ENCODE data around the gene TNFAIP8L3.
"Not testable (repeated sequence)": the region's sequence is repeated elsewhere in the genome, so short reads cannot be mapped to it uniquely, and the experiment has no call there.

The TNFAIP8L3 gene

GRCh38 chr15:51038162-51038973, 56.3 kb downstream of the TNFAIP8L3 start:
- WGBS, 2 experiments (ENCODE audit: insufficient coverage in 2 of 2), result 88 to 92% methylated on average over 6 of the region's 7 CpGs
- H3K9me3 ChIP-seq (ENCODE audit: control insufficient read depth, low read length), result no peaks in the 10 kb centered on the region
- H3K4me1 ChIP-seq (ENCODE audit: control insufficient read depth, insufficient read depth, low read length, poor library complexity, severe bottlenecking), result no peaks in the 10 kb centered on the region
- H3K27ac ChIP-seq (ENCODE audit: low read depth, low read length, severe bottlenecking), result no peak overlapping the region
- no peaks in the 10 kb centered on the region for H3K36me3 ChIP-seq (ENCODE audit: control insufficient read depth, insufficient read depth, low read length)
- no peak overlapping the region for H3K4me3 ChIP-seq (ENCODE audit: extremely low read depth, insufficient read depth, low read length, poor library complexity, severe bottlenecking)

GRCh38 chr15:51037474-51037873, 57.2 kb downstream of the TNFAIP8L3 start:
- WGBS, 2 experiments (ENCODE audit: insufficient coverage in 2 of 2), result 91% methylated on average over 8 of the region's 13 CpGs; no CpG with 5 or more reads in 1 of the 2 experiments
- not testable (repeated sequence) for H3K36me3 ChIP-seq (ENCODE audit: control insufficient read depth, insufficient read depth, low read length); H3K9me3 ChIP-seq (ENCODE audit: control insufficient read depth, low read length); H3K4me1 ChIP-seq (ENCODE audit: control insufficient read depth, insufficient read depth, low read length, poor library complexity, severe bottlenecking); H3K4me3 ChIP-seq (ENCODE audit: extremely low read depth, insufficient read depth, low read length, poor library complexity, severe bottlenecking); H3K27ac ChIP-seq (ENCODE audit: low read depth, low read length, severe bottlenecking)

GRCh38 chr15:51030649-51031316, 63.9 kb downstream of the TNFAIP8L3 start:
- WGBS, 2 experiments (ENCODE audit: insufficient coverage in 2 of 2), result 85 to 97% methylated on average over 5 to 6 of the region's 6 CpGs
- H3K4me1 ChIP-seq (ENCODE audit: control insufficient read depth, insufficient read depth, low read length, poor library complexity, severe bottlenecking), result no peaks in the 10 kb centered on the region
- no peak overlapping the region for H3K4me3 ChIP-seq (ENCODE audit: extremely low read depth, insufficient read depth, low read length, poor library complexity, severe bottlenecking)
- H3K36me3 ChIP-seq (ENCODE audit: control insufficient read depth, insufficient read depth, low read length), result no peaks in the 10 kb centered on the region
- no peak overlapping the region for H3K27ac ChIP-seq (ENCODE audit: low read depth, low read length, severe bottlenecking)
- H3K9me3 ChIP-seq (ENCODE audit: control insufficient read depth, low read length), result no peaks in the 10 kb centered on the region

DNA sequence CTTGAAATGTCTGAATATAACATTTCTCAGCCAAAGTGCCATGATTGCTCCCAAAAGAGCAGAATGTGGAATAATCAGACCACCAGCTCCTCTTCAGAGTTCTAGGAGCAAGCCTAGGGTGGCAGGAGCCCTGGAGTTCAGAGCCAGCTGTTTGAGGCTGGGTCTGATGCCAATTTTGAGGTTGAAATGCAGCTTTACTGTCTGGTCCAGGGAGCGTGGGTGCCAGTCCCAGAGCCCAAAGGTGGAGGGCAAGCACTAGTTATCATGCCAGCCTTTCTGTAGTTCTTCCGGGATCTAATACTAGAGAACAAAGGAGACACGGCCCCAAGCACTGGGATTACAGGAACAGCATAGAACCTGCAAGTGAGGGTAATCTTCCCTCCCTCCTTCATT, 69.3 kb downstream of the TNFAIP8L3 start:
- WGBS, 2 experiments (ENCODE audit: insufficient coverage in 2 of 2), result 80 to 88% methylated on average over 2 to 3 of the region's 3 CpGs
- Histone ChIP-seq H3K4me1 (ENCODE audit: control insufficient read depth, insufficient read depth, low read length, poor library complexity, severe bottlenecking) (no peaks in the 10 kb centered on the region), H3K36me3 (ENCODE audit: control insufficient read depth, insufficient read depth, low read length) (no peaks in the 10 kb centered on the region), H3K9me3 (ENCODE audit: control insufficient read depth, low read length) (no peaks in the 10 kb centered on the region), H3K4me3 (ENCODE audit: extremely low read depth, insufficient read depth, low read length, poor library complexity, severe bottlenecking) (no peak overlapping the region), H3K27ac (ENCODE audit: low read depth, low read length, severe bottlenecking) (no peak overlapping the region)

- Histone ChIP-seq H3K4me3 (ENCODE audit: extremely low read depth, insufficient read depth, low read length, poor library complexity, severe bottlenecking) (no peak overlapping the region), H3K27ac (ENCODE audit: low read depth, low read length, severe bottlenecking) (no peak overlapping the region), H3K9me3 (ENCODE audit: control insufficient read depth, low read length) (no peaks in the 10 kb centered on the region), H3K36me3 (ENCODE audit: control insufficient read depth, insufficient read depth, low read length) (no peaks in the 10 kb centered on the region), H3K4me1 (ENCODE audit: control insufficient read depth, insufficient read depth, low read length, poor library complexity, severe bottlenecking) (no peaks in the 10 kb centered on the region)
- WGBS, 2 experiments (ENCODE audit: insufficient coverage in 2 of 2), result 100% methylated on average over 1 of the region's 4 CpGs; no CpG with 5 or more reads in 1 of the 2 experiments
These were observed 69.8 kb downstream of the TNFAIP8L3 start for GRCh38 chr15:51024735-51025453.

- H3K4me3 ChIP-seq (ENCODE audit: extremely low read depth, insufficient read depth, low read length, poor library complexity, severe bottlenecking), result no peak overlapping the region
- peaks cover 5% of the 10 kb centered on the region for H3K9me3 ChIP-seq (ENCODE audit: control insufficient read depth, low read length)
- no CpG with 5 or more reads among the region's 1 CpG for WGBS, 2 experiments (ENCODE audit: insufficient coverage in 2 of 2)
- no peak overlapping the region for H3K27ac ChIP-seq (ENCODE audit: low read depth, low read length, severe bottlenecking)
- H3K36me3 ChIP-seq (ENCODE audit: control insufficient read depth, insufficient read depth, low read length), result no peaks in the 10 kb centered on the region
- no peaks in the 10 kb centered on the region for H3K4me1 ChIP-seq (ENCODE audit: control insufficient read depth, insufficient read depth, low read length, poor library complexity, severe bottlenecking)
These were observed 71.2 kb downstream of the TNFAIP8L3 start for GRCh38 chr15:51023499-51023898.

DNA sequence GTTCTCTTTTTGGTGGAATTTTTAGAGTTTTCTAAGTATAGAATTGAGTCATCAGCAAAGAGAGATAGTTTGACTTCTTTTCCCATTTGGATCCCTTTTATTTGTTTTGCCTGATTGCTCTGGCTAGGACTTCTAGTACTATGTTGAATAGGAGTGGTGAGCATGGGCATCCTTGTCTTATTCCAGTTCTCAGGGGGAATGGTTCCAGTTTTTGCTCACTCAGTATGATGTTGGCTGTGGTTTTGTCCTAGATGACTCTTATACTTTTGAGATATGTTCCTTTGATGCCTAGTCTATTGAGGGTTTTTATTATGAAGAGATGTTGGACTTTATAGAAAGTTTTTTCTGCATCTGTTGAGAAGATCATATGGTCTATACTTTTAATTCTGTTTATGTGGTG, 72.5 kb downstream of the TNFAIP8L3 start:
- H3K36me3 ChIP-seq (ENCODE audit: control insufficient read depth, insufficient read depth, low read length), result no peaks in the 10 kb centered on the region
- no peak overlapping the region for H3K4me3 ChIP-seq (ENCODE audit: extremely low read depth, insufficient read depth, low read length, poor library complexity, severe bottlenecking)
- H3K9me3 ChIP-seq (ENCODE audit: control insufficient read depth, low read length), result peaks cover 5% of the 10 kb centered on the region
- H3K4me1 ChIP-seq (ENCODE audit: control insufficient read depth, insufficient read depth, low read length, poor library complexity, severe bottlenecking), result no peaks in the 10 kb centered on the region
- no peak overlapping the region for H3K27ac ChIP-seq (ENCODE audit: low read depth, low read length, severe bottlenecking)

DNA sequence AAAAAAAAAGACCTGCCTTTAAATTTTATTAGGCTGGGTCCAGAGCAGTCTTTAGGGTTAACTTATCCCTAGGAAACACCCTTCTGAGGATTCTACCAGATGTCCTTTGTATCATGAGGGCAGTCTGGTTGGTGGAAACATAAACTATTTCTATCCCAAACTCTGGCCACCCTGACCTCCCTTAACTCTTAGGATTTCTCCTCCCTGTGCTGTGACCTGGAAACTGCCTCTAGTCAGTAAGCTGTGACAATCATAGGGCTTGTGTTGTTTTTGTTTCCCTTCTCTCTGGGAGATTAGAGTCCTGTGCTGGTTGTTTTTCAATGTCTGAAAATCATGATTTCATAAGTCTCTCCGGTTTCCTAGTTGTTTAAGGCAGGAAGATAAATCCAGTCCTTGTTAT, 78.1 kb downstream of the TNFAIP8L3 start:
- Histone ChIP-seq H3K4me1 (ENCODE audit: control insufficient read depth, insufficient read depth, low read length, poor library complexity, severe bottlenecking) (no peaks in the 10 kb centered on the region), H3K36me3 (ENCODE audit: control insufficient read depth, insufficient read depth, low read length) (no peaks in the 10 kb centered on the region)
- WGBS, 2 experiments (ENCODE audit: insufficient coverage in 2 of 2), result no CpG with 5 or more reads among the region's 1 CpG

DNA sequence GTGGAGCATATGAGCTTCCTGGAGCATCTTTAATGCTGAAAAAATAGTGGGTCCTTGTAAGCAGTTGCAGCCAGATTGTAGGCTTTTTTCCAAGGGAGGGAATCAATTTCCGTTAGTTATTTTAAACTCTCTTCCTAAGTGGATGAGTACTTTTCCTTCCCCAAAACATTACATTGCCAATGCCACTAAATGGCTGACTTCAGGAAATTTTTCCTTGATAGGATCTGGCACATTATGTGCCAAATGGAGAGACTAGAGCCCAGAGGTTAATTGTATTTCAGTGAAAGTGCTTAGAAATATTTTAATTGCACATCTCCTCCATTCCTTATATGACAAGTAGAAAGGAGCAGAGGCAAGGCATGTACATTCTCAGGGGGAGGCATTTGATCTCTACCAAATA, 83.5 kb downstream of the TNFAIP8L3 start:
- no CpG with 5 or more reads among the region's 1 CpG for WGBS, 2 experiments (ENCODE audit: insufficient coverage in 2 of 2)
- Histone ChIP-seq H3K4me1 (ENCODE audit: control insufficient read depth, insufficient read depth, low read length, poor library complexity, severe bottlenecking) (no peaks in the 10 kb centered on the region), H3K27ac (ENCODE audit: low read depth, low read length, severe bottlenecking) (no peak overlapping the region), H3K36me3 (ENCODE audit: control insufficient read depth, insufficient read depth, low read length) (peaks cover 10% of the 10 kb centered on the region), H3K9me3 (ENCODE audit: control insufficient read depth, low read length) (no peaks in the 10 kb centered on the region), H3K4me3 (ENCODE audit: extremely low read depth, insufficient read depth, low read length, poor library complexity, severe bottlenecking) (no peak overlapping the region)

More for the DNA sequence above, 78.1 kb downstream of the TNFAIP8L3 start:
- H3K9me3 ChIP-seq (ENCODE audit: control insufficient read depth, low read length), result peaks cover 5% of the 10 kb centered on the region
- no peak overlapping the region for H3K4me3 ChIP-seq (ENCODE audit: extremely low read depth, insufficient read depth, low read length, poor library complexity, severe bottlenecking)
- H3K27ac ChIP-seq (ENCODE audit: low read depth, low read length, severe bottlenecking), result no peak overlapping the region

GRCh38 chr15:51007131-51007666, 87.5 kb downstream of the TNFAIP8L3 start:
- H3K9me3 ChIP-seq (ENCODE audit: control insufficient read depth, low read length), result no peaks in the 10 kb centered on the region
- no peak overlapping the region for H3K4me3 ChIP-seq (ENCODE audit: extremely low read depth, insufficient read depth, low read length, poor library complexity, severe bottlenecking)
- H3K36me3 ChIP-seq (ENCODE audit: control insufficient read depth, insufficient read depth, low read length), result peaks cover 16% of the 10 kb centered on the region
- no peak overlapping the region for H3K27ac ChIP-seq (ENCODE audit: low read depth, low read length, severe bottlenecking)
- H3K4me1 ChIP-seq (ENCODE audit: control insufficient read depth, insufficient read depth, low read length, poor library complexity, severe bottlenecking), result no peaks in the 10 kb centered on the region
- WGBS, 2 experiments (ENCODE audit: insufficient coverage in 2 of 2), result 86% methylated on average over 1 of the region's 4 CpGs; no CpG with 5 or more reads in 1 of the 2 experiments
